Endothelial cell of umbilical vein (primary cell): ENCODE results near the gene AGBL4. TPM values are rescaled to one million over a fixed set of nuclear protein-coding genes. Genes with fewer than 3 reads are reported as not detected.

Source experiments
- BruUV-seq: library from RNA; stranded (reverse); fragments of 400-500 nt; replicated peaks from 2 replicates; lab custom pipeline; 2021; lab: Mats Ljungman, UMichigan
- CTCF ChIA-PET: fragments of 300-600, 350-600 bp; sonication (Branson Sonifier 250); formaldehyde crosslinking; loops from one replicate; lab custom pipeline; 2021; ENCODE audit warnings: antibody characterized with exemption, inconsistent platforms; lab: Charles Lee
- POLR2A ChIA-PET: fragments of 300-600, 350-600 bp; sonication (Branson Sonifier 250); formaldehyde crosslinking; loops from one replicate; lab custom pipeline; 2021; ENCODE audit warnings: antibody characterized with exemption, inconsistent platforms; lab: Charles Lee
- DNase-seq: peaks from one replicate; pipeline ENCODE4 v3.0.0-alpha.2; 2011; ENCODE audit warnings: low read depth, low spot score
- FAIRE-seq: peaks from 2 replicates; lab custom pipeline; 2011; peaks lifted over from hg19 to GRCh38; lab: Jason Lieb, UNC
- H2AFZ ChIP-seq: 2 replicates; pipeline ENCODE4 v1.6.0; 2012; ENCODE audit warnings: low read depth, low read length, control low read depth, inconsistent platforms
- H3K27ac ChIP-seq: 2 replicates; pipeline ENCODE4 v1.5.1; 2011; ENCODE audit warnings: low read depth, mild to moderate bottlenecking, control low read depth, low read length, moderate library complexity; ENCODE audit not compliant: insufficient read depth
- H3K27me3 ChIP-seq, 2 experiments: 2 replicates each; pipeline versions ENCODE4 v1.6.0 to v1.6.1; 2011; ENCODE audit warnings: low read length in 2 of 2, mixed read lengths in 1 of 2; ENCODE audit not compliant: control insufficient read depth in 2 of 2, insufficient read depth in 2 of 2
- H3K36me3 ChIP-seq, 2 experiments: 2 replicates in 1 of 2; 3 replicates in 1 of 2; pipeline ENCODE4 v1.5.1; 2011; ENCODE audit warnings: low read length in 2 of 2, mild to moderate bottlenecking in 1 of 2, moderate library complexity in 1 of 2; ENCODE audit not compliant: control insufficient read depth in 2 of 2, insufficient read depth in 2 of 2; ENCODE audit errors: extremely low read depth in 1 of 2
- H3K4me1 ChIP-seq: 3 replicates; pipeline ENCODE4 v1.5.1; 2011; ENCODE audit warnings: mild to moderate bottlenecking, low read length; ENCODE audit not compliant: control insufficient read depth, insufficient read depth; ENCODE audit errors: extremely low read depth
- H3K4me2 ChIP-seq: 2 replicates; pipeline ENCODE4 v1.6.1; 2011; ENCODE audit warnings: low read length, control low read depth, mixed read lengths; ENCODE audit not compliant: insufficient read depth
- H3K4me3 ChIP-seq, 3 experiments: fragments of 200-600 bp in 1 of 3; sonication (generic), shearing (Covaris generic) in 1 of 3; replicated peaks in 1 of 3; 2 replicates each; pipeline ENCODE4 v1.5.1; 2011 to 2016; ENCODE audit warnings: control low read depth in 3 of 3, low read length in 3 of 3, mild to moderate bottlenecking in 2 of 3, inconsistent platforms in 1 of 3, low read depth in 1 of 3, moderate library complexity in 1 of 3; ENCODE audit not compliant: insufficient read depth in 1 of 3
- H3K79me2 ChIP-seq: 2 replicates; pipeline ENCODE4 v1.6.0; 2012; ENCODE audit warnings: low read length, inconsistent platforms; ENCODE audit not compliant: control insufficient read depth, insufficient read depth
- H3K9ac ChIP-seq: replicated peaks from 2 replicates; pipeline ENCODE3; 2011; ENCODE audit warnings: low read length, control low read depth; ENCODE audit not compliant: insufficient read depth; ENCODE audit errors: extremely low read depth
- H3K9me1 ChIP-seq: replicated peaks from 3 replicates; pipeline ENCODE4 v1.6.0; 2011; ENCODE audit warnings: mild to moderate bottlenecking, low read length; ENCODE audit not compliant: control insufficient read depth, insufficient read depth; ENCODE audit errors: extremely low read depth
- H3K9me3 ChIP-seq: replicated peaks from 2 replicates; pipeline ENCODE4 v1.5.1; 2012; ENCODE audit warnings: low read length, inconsistent platforms; ENCODE audit not compliant: control insufficient read depth, insufficient read depth
- H4K20me1 ChIP-seq: replicated peaks from 2 replicates; pipeline ENCODE3; 2011; ENCODE audit warnings: mild to moderate bottlenecking, low read length; ENCODE audit not compliant: control insufficient read depth, insufficient read depth; ENCODE audit errors: extremely low read depth
- CTCF ChIP-seq, 2 donors: IDR thresholded peaks; 1 replicate in 1 of 2; 2 replicates in 1 of 2; pipeline ENCODE4 v1.5.1; 2011; ENCODE audit warnings: low read length in 2 of 2, mild to moderate bottlenecking in 2 of 2, moderate library complexity in 2 of 2, control low read depth in 1 of 2, inconsistent platforms in 1 of 2, low read depth in 1 of 2; ENCODE audit not compliant: insufficient read depth in 1 of 2; ENCODE audit errors: extremely low read depth in 1 of 2
- EZH2 ChIP-seq: IDR thresholded peaks from 2 replicates; pipeline ENCODE4 v1.6.1; 2012; ENCODE audit warnings: borderline replicate concordance, low read depth, mild to moderate bottlenecking, moderate library complexity, low read length, inconsistent platforms; ENCODE audit not compliant: severe bottlenecking
- FOS ChIP-seq: IDR thresholded peaks from 2 replicates; pipeline ENCODE4 v1.6.1; 2011; ENCODE audit warnings: mild to moderate bottlenecking, low read length, moderate library complexity, borderline replicate concordance; ENCODE audit not compliant: insufficient read depth
- GATA2 ChIP-seq: IDR thresholded peaks from 2 replicates; pipeline ENCODE4 v1.7.0; 2011; ENCODE audit warnings: low read depth, mild to moderate bottlenecking, moderate library complexity, mixed read lengths, low read length; ENCODE audit not compliant: insufficient read length, insufficient read depth
- JUN ChIP-seq: IDR thresholded peaks from 2 replicates; pipeline ENCODE4 v1.6.1; 2011; ENCODE audit warnings: borderline replicate concordance, low read depth; ENCODE audit not compliant: insufficient read length, insufficient read depth
- MAX ChIP-seq: IDR thresholded peaks from 2 replicates; pipeline ENCODE4 v1.6.1; 2011; ENCODE audit not compliant: insufficient read depth, insufficient read length
- MYC ChIP-seq: IDR thresholded peaks from one replicate; pipeline ENCODE4 v1.6.1; 2011; ENCODE audit warnings: mild to moderate bottlenecking, low read depth, low read length
- POLR2A ChIP-seq: IDR thresholded peaks from 2 replicates; pipeline ENCODE4 v1.6.1; 2012; ENCODE audit warnings: low read depth, mild to moderate bottlenecking, control low read depth, low read length
- POLR2AphosphoS5 ChIP-seq: IDR thresholded peaks from 2 replicates; pipeline ENCODE4 v1.6.1; 2012; ENCODE audit warnings: low read depth, mild to moderate bottlenecking, control low read depth, low read length, moderate library complexity; ENCODE audit not compliant: insufficient read depth
- dilution Hi-C: fragments of 300-500 bp; cut with MboI; formaldehyde crosslinking; loops from one replicate; pipeline ENCODE4 v1.15.0; 2019; ENCODE audit warnings: low sequenced_read_pairs; ENCODE audit not compliant: extremely low pct_ligation_motif_present
- intact Hi-C: fragments of 100-400 bp; cut with micrococcal nuclease; formaldehyde crosslinking; loops from one replicate; pipeline ENCODE4 v1.10.0; 2022
- polyA plus RNA-seq, 4 experiments: library from polyadenylated mRNA; depleted of rRNA in 3 of 4; stranded (reverse) in 3 of 4; unstranded in 1 of 4; fragments of >200 nt; gene quantifications; 2 replicates each; pipeline versions ENCODE4 v1.2.1 to v1.2.3, GENCODE V29; 2011 to 2012; ENCODE audit warnings: missing spikeins in 1 of 4
- total RNA-seq: library from RNA; stranded (reverse); gene quantifications from 2 replicates; pipeline ENCODE4 v1.2.3, GENCODE V29; 2021

Gene AGBL4
- total and polyA plus RNA-seq, 2 donors (not counting 3 experiments of a cell fraction or from before 2014, with no cell fraction given) = not detected

GRCh38 chr1:48552420-48552819 is 1471.3 kb downstream of the AGBL4 start:
- H3K36me3 ChIP-seq = no peaks in the 10 kb centered on the region
- H3K9me1 ChIP-seq = no peaks in the 10 kb centered on the region
- dilution Hi-C loops (no loop called here), intact Hi-C loops (loop anchor here (5.0 kb wide), 1 partner anchor 145 kb away; no protein-coding TSS in a partner anchor)
- H3K4me3 ChIP-seq = no peak overlapping the region
- FAIRE-seq = no peak
- H3K27ac ChIP-seq = no peak overlapping the region
- TF ChIP-seq MYC = no peak
- TF ChIP-seq JUN = no peak
- TF ChIP-seq EZH2 = no peak
- TF ChIP-seq POLR2A = no peak
- TF ChIP-seq GATA2 = no peak
- no peak for TF ChIP-seq FOS
- TF ChIP-seq CTCF (IDR thresholded peaks at IDR 0.05; ENCODE audit: extremely low read depth in 1 of 2, insufficient read depth in 1 of 2, low read depth in 1 of 2, low read length in 2 of 2) = no peak
- no peak for TF ChIP-seq POLR2AphosphoS5
- no peak for TF ChIP-seq MAX
- H3K27me3 ChIP-seq = no peaks in the 10 kb centered on the region
- no peak overlapping the region for H3K9ac ChIP-seq
- CTCF ChIA-PET = no interaction called here
- no peaks in the 10 kb centered on the region for H3K9me3 ChIP-seq
- no peaks in the 10 kb centered on the region for H3K79me2 ChIP-seq
- POLR2A ChIA-PET = no interaction called here
- no peak overlapping the region for H3K4me2 ChIP-seq
- BruUV-seq = no TSS peak
- DNase-seq = no peak
- no peaks in the 10 kb centered on the region for H3K4me1 ChIP-seq
- no peaks in the 10 kb centered on the region for H4K20me1 ChIP-seq
- no peak overlapping the region for H2AFZ ChIP-seq
